Karpas-422 (cell line): Measurements from ENCODE around the gene NOX4. TPM values are rescaled to one million over a fixed set of nuclear protein-coding genes. Genes with fewer than 3 reads are reported as not detected.

Source experiments
- DNase-seq: peaks from one replicate; pipeline ENCODE4 v3.0.0-alpha.2; 2015
- H2AFZ ChIP-seq: fragments of 200-600 bp; sonication (generic); 2 replicates; pipeline ENCODE4 v1.6.1; 2014; ENCODE audit warnings: antibody characterized with exemption, low read length, mixed read lengths
- H3K27ac ChIP-seq: fragments of 200-600 bp; sonication (generic); 2 replicates; pipeline ENCODE4 v1.5.1; 2014; ENCODE audit warnings: mild to moderate bottlenecking, low read length, moderate library complexity
- H3K27me3 ChIP-seq: fragments of 200-600 bp; sonication (generic); 2 replicates; pipeline ENCODE4 v1.6.1; 2014; ENCODE audit warnings: low read length, mixed read lengths
- H3K36me3 ChIP-seq: fragments of 200-600 bp; sonication (generic); 2 replicates; pipeline ENCODE4 v1.6.1; 2014; ENCODE audit warnings: low read length, mixed read lengths; ENCODE audit not compliant: insufficient read depth
- H3K4me1 ChIP-seq: fragments of 200-600 bp; sonication (generic); 2 replicates; pipeline ENCODE4 v1.6.1; 2014; ENCODE audit warnings: mild to moderate bottlenecking, low read length, mixed read lengths
- H3K4me2 ChIP-seq: fragments of 200-600 bp; sonication (generic); 2 replicates; pipeline ENCODE4 v1.6.1; 2014; ENCODE audit warnings: low read length, low read depth, mild to moderate bottlenecking; ENCODE audit not compliant: poor library complexity, severe bottlenecking
- H3K4me3 ChIP-seq: fragments of 200-600 bp; sonication (generic); 2 replicates; pipeline ENCODE4 v1.5.1; 2014; ENCODE audit warnings: mild to moderate bottlenecking, antibody characterized with exemption, low read length, mixed read lengths
- H3K79me2 ChIP-seq: fragments of 200-600 bp; sonication (generic); 2 replicates; pipeline ENCODE4 v1.6.1; 2014; ENCODE audit warnings: mild to moderate bottlenecking, low read length, mixed read lengths
- H3K9ac ChIP-seq: fragments of 200-600 bp; sonication (generic); 2 replicates; pipeline ENCODE4 v1.6.0; 2014; ENCODE audit warnings: low read length
- H3K9me2 ChIP-seq: fragments of 200-600 bp; sonication (generic), shearing (Covaris generic); replicated peaks from 2 replicates; pipeline ENCODE4 v1.6.0; 2014; ENCODE audit warnings: mild to moderate bottlenecking, low read length, moderate library complexity; ENCODE audit not compliant: insufficient read depth
- H3K9me3 ChIP-seq: fragments of 300-700, 200-600 bp; sonication (generic); 2 replicates; pipeline ENCODE4 v1.6.1; 2014; ENCODE audit warnings: low read length, mixed read lengths
- H4K20me1 ChIP-seq: fragments of 200-600 bp; sonication (generic); 2 replicates; pipeline ENCODE4 v1.6.1; 2014; ENCODE audit warnings: mild to moderate bottlenecking, antibody characterized with exemption, low read length, low read depth; ENCODE audit not compliant: insufficient read depth
- total RNA-seq: library from RNA; depleted of rRNA; stranded (reverse); fragments of >200 nt; shearing (Covaris generic); gene quantifications from 2 replicates; pipeline ENCODE4 v1.2.3, GENCODE V29; 2014; ENCODE audit warnings: low replicate concordance

Gene NOX4
- total RNA-seq, 1 experiment from 2014 or later = not detected

DNA sequence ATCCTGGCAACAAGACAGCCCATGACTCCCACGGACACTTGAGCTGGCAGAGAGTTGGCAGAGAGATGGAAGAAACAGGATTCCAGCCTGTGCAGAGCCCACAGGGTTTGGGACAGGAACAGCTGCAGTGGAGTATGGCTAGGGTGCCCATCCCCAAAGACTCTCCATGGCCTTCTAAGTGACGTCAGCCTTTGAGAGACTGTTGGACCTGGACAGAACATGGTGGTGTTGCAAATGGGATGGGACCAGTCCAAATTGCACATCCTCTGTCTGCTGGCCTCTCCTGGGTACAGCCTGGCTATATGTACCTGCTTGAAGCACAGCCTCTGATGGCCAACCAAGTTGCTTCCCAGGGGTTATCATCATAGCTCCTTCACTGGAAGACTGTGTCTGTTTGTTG is 34.5 kb downstream of the NOX4 start:
- DNase-seq = no peak
- H3K4me1 ChIP-seq = no peaks in the 10 kb centered on the region
- H3K9me2 ChIP-seq = no peaks in the 10 kb centered on the region
- no peaks in the 10 kb centered on the region for H4K20me1 ChIP-seq
- H3K4me3 ChIP-seq = no peak overlapping the region
- no peaks in the 10 kb centered on the region for H3K27me3 ChIP-seq
- no peaks in the 10 kb centered on the region for H3K79me2 ChIP-seq
- H2AFZ ChIP-seq = no peak overlapping the region
- peaks cover 14% of the 10 kb centered on the region; the same call in 1 of the 2 replicates for H3K9me3 ChIP-seq
- no peak overlapping the region for H3K27ac ChIP-seq
- H3K9ac ChIP-seq = no peak overlapping the region
- H3K36me3 ChIP-seq = no peaks in the 10 kb centered on the region
- H3K4me2 ChIP-seq = no peak overlapping the region

DNA sequence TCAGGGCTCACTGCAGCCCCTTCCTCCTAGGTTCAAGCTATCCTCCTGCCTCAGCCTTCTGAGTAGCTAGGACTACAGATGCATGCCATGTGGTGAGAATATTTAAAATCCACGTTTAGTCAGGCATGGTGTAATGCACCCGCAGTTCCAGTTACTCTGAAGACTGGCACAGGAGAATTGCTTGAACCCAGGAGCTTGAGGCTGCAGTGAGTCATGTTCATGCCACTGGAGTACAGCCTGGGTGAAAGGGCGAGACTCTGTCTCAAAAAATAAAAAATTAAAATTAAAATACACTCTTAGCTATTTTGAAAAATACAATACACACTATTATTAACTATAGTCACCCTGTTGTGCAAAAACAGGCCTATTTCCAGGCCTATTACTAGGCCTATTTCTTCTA is 38.4 kb downstream of the NOX4 start:
- no peak overlapping the region for H3K4me3 ChIP-seq
- H3K9me2 ChIP-seq = no peaks in the 10 kb centered on the region
- H3K9ac ChIP-seq = no peak overlapping the region
- no peaks in the 10 kb centered on the region for H3K79me2 ChIP-seq
- no peaks in the 10 kb centered on the region for H3K36me3 ChIP-seq
- peaks cover 18% of the 10 kb centered on the region for H3K9me3 ChIP-seq
- no peak overlapping the region for H3K4me2 ChIP-seq
- no peak for DNase-seq
- H3K27me3 ChIP-seq = no peaks in the 10 kb centered on the region
- no peaks in the 10 kb centered on the region for H3K4me1 ChIP-seq
- no peaks in the 10 kb centered on the region for H4K20me1 ChIP-seq
- no peak overlapping the region for H2AFZ ChIP-seq
- no peak overlapping the region for H3K27ac ChIP-seq

DNA sequence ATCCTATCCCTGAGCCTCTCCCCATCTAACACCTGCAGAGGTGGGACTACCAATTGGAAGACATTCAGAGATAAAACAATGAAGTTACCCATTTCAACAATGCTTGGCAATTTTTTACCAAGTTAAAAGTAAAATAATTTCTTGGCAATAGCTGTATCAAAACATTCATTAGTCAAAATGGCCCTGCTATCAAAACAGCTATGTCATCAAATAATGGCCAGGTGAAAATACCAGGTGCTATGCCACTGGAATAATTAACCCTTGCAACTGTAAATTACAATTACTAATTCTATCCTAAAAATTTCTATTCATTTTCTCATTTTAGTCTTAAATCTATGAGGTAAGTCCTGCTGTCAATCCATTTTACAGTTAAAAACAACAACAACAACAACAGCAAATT is 43.3 kb downstream of the NOX4 start:
- Histone ChIP-seq H3K4me1 (no peaks in the 10 kb centered on the region), H3K4me3 (no peak overlapping the region), H3K9me2 (no peaks in the 10 kb centered on the region), H3K4me2 (no peak overlapping the region), H4K20me1 (no peaks in the 10 kb centered on the region), H3K9ac (no peak overlapping the region), H3K27me3 (no peaks in the 10 kb centered on the region), H3K79me2 (no peaks in the 10 kb centered on the region), H3K36me3 (no peaks in the 10 kb centered on the region), H3K9me3 (peaks cover 20% of the 10 kb centered on the region; the same call in 1 of the 2 replicates), H3K27ac (no peak overlapping the region), H2AFZ (no peak overlapping the region)
- no peak for DNase-seq

DNA sequence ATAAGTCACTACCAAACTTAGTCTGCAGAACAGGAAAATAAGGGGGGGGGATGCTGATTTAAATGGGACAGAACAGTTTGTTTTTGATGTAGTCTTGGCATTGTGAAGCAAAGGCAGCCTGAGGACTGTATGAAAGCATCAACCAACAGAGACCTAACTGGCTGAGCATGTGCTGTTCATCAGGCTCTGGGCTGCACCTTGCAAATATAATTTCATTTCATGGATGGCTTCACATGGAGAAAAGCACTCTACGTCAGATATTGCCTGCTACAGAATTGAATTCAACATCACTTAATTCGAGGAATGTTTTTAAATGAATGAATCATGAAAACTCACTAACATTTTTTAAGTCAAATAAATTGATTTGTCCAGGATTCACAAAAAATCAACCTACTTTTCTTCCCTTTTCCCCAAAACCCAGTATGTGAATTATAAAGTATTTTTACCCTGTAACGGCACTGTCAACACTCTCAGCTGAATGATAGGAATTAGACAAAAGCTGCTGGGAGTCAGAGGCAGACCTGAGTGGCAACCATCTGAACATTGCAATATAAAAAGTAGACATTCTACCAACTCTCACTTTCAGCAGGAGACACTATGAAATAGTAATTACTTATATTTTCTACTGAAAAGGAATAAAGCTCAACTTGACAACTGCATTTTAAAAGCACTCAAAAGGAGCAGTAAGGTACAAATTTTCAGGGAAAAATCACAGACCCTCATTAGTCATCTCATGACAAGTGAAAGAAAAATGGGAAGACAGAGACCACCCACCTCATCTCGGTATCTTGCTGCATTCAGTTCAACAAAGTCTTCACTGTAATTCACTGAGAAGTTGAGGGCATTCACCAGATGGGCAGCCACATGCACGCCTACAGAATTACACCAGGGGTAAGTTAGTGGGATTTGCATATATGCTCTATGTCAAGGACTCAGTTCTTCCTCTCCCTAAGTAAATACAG is 47.5 kb downstream of the NOX4 start:
- Histone ChIP-seq H3K27ac (no peak overlapping the region), H4K20me1 (no peaks in the 10 kb centered on the region), H3K36me3 (no peaks in the 10 kb centered on the region), H3K4me1 (no peaks in the 10 kb centered on the region), H3K9ac (no peak overlapping the region), H3K4me3 (no peak overlapping the region), H2AFZ (no peak overlapping the region), H3K9me3 (peaks cover 27% of the 10 kb centered on the region; the same call in 1 of the 2 replicates), H3K27me3 (no peaks in the 10 kb centered on the region), H3K79me2 (no peaks in the 10 kb centered on the region), H3K9me2 (no peaks in the 10 kb centered on the region), H3K4me2 (no peak overlapping the region)
- no peak for DNase-seq

DNA sequence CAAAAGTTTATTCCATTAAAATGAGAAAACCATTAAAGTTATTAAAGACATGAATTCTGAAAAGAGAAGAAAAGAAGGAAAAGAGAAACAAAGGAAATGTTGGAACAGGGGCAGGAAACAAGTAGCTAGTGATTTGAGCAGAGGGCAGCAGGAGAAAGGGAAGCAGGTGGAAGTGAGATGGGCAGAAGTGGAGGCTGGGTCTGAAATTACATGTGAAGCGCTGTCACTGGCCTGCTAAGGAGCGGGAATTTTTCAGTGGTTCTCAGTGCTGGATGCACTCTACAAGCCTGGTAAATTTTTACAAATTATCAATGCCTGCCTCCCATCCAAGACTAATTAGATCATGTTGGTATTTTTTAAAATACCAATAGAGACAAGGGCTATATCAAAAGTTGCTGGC is 48.4 kb downstream of the NOX4 start:
- no peak overlapping the region for H3K4me2 ChIP-seq
- H2AFZ ChIP-seq = no peak overlapping the region
- no peaks in the 10 kb centered on the region for H3K27me3 ChIP-seq
- no peak for DNase-seq
- H4K20me1 ChIP-seq = no peaks in the 10 kb centered on the region
- H3K79me2 ChIP-seq = no peaks in the 10 kb centered on the region
- H3K4me1 ChIP-seq = no peaks in the 10 kb centered on the region
- peaks cover 28% of the 10 kb centered on the region; the same call in 1 of the 2 replicates for H3K9me3 ChIP-seq
- no peak overlapping the region for H3K9ac ChIP-seq
- H3K36me3 ChIP-seq = no peaks in the 10 kb centered on the region
- H3K9me2 ChIP-seq = no peaks in the 10 kb centered on the region
- H3K27ac ChIP-seq = no peak overlapping the region
- no peak overlapping the region for H3K4me3 ChIP-seq

DNA sequence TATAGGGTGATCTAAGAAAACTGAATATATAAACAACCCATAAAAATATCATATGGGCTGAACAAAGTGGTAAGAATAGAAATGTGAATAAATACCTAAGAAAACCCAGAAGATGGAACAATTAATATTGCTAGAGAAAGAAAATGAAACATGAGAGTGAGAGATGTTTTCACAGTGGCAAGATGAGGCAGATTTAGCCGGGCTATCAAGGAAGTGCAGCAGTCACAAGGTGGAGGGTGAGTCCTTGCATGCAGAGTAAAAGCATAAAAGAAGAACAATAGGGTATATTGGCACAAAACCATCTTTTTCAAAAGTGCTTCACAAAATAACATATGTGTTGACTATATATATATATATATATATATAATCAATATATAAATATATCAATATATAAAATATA is 49.6 kb downstream of the NOX4 start:
- Histone ChIP-seq H3K27ac (no peak overlapping the region), H3K79me2 (no peaks in the 10 kb centered on the region), H3K4me1 (no peaks in the 10 kb centered on the region), H3K9me3 (peaks cover 27% of the 10 kb centered on the region; the same call in 1 of the 2 replicates), H3K9ac (no peak overlapping the region), H3K27me3 (no peaks in the 10 kb centered on the region), H3K36me3 (no peaks in the 10 kb centered on the region), H2AFZ (no peak overlapping the region), H3K9me2 (no peaks in the 10 kb centered on the region), H4K20me1 (no peaks in the 10 kb centered on the region), H3K4me3 (no peak overlapping the region), H3K4me2 (no peak overlapping the region)
- DNase-seq = no peak

DNA sequence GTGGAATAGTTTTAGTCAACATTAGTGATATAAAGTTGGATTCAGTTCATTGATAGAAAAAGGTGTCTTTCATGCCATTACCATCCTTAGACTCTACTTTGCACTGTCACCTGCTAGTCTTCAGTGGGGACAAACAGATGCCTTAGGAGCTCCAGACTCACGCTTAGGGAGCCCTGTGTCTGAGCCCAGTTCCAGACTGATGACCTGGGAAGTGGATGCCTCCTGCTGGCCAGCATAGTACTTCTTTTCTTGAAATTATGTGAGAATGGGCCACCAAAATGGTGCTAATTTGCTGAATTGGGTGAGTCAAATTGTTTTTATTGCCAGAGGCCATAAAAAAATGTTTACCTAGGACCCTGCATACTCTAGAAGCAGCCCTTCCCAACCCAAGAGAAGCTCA is 53.9 kb downstream of the NOX4 start:
- H3K27me3 ChIP-seq = no peaks in the 10 kb centered on the region
- no peaks in the 10 kb centered on the region for H4K20me1 ChIP-seq
- H3K9me3 ChIP-seq = peaks cover 22% of the 10 kb centered on the region; the same call in 1 of the 2 replicates
- H3K36me3 ChIP-seq = no peaks in the 10 kb centered on the region
- no peak overlapping the region for H3K4me3 ChIP-seq
- H3K9me2 ChIP-seq = no peaks in the 10 kb centered on the region; the same call in 1 of the 2 replicates
- DNase-seq = no peak
- no peak overlapping the region for H3K9ac ChIP-seq
- H3K27ac ChIP-seq = no peak overlapping the region
- no peaks in the 10 kb centered on the region for H3K4me1 ChIP-seq
- no peaks in the 10 kb centered on the region for H3K79me2 ChIP-seq
- H2AFZ ChIP-seq = no peak overlapping the region
- no peak overlapping the region for H3K4me2 ChIP-seq

DNA sequence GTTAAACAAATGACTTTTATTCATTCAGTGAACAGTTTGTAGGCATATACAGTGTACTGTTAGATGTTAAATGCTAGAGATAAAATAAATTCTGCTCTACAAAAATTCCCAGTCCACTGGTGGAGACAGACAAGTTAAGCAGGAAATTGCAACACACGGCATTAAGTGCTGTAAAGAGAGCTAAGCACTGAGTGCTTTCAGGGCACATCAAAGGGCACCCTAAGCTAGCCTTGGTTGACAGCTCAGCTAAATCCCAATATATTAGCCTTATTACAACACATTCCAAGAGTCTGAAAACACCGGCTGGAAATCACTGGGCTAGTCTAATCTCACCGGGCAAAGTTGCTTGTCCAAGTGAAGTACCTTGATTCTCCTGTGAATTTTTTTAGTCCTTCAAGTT is 55.1 kb downstream of the NOX4 start:
- Histone ChIP-seq H3K27ac (no peak overlapping the region), H2AFZ (no peak overlapping the region), H3K9me3 (peaks cover 17% of the 10 kb centered on the region; the same call in 1 of the 2 replicates), H3K79me2 (no peaks in the 10 kb centered on the region), H3K4me3 (no peak overlapping the region), H3K27me3 (no peaks in the 10 kb centered on the region), H3K9me2 (no peaks in the 10 kb centered on the region; the same call in 1 of the 2 replicates), H3K4me2 (no peak overlapping the region), H3K9ac (no peak overlapping the region), H3K36me3 (no peaks in the 10 kb centered on the region), H4K20me1 (no peaks in the 10 kb centered on the region), H3K4me1 (no peaks in the 10 kb centered on the region)
- DNase-seq = no peak
